Stimulated activated CD8-positive, alpha-beta memory T cell treated with anti-CD3 and anti-CD28 coated beads, Interleukin-15, amount 100 ng/mL, for 1 hour (primary cell): ENCODE measurements around the gene TRAM2.

Source experiments
- DNase-seq: peaks from one replicate; pipeline ENCODE4 v3.0.0-alpha.2; 2020; ENCODE audit warnings: low read depth

Gene TRAM2

GRCh38 chr6:52509281-52510212, 67.3 kb downstream of the TRAM2 start:
- no peak for DNase-seq

- no peak for DNase-seq
Measured at GRCh38 chr6:52508261-52508739, 68.6 kb downstream of the TRAM2 start.

- no peak for DNase-seq
Measured at GRCh38 chr6:52507557-52508260, 69.2 kb downstream of the TRAM2 start.

GRCh38 chr6:52506476-52506875, 70.4 kb downstream of the TRAM2 start:
- no peak for DNase-seq

- no peak for DNase-seq
Measured at GRCh38 chr6:52505726-52506409, 71.0 kb downstream of the TRAM2 start.

GRCh38 chr6:52504782-52505136, 72.1 kb downstream of the TRAM2 start:
- no peak for DNase-seq

GRCh38 chr6:52503851-52504781, 72.7 kb downstream of the TRAM2 start:
- no peak for DNase-seq

- no peak for DNase-seq
Measured at GRCh38 chr6:52503323-52503747, 73.5 kb downstream of the TRAM2 start.

GRCh38 chr6:52502306-52503029, 74.4 kb downstream of the TRAM2 start:
- no peak for DNase-seq

GRCh38 chr6:52500238-52501129, 76.4 kb downstream of the TRAM2 start:
- no peak for DNase-seq

GRCh38 chr6:52499681-52500236, 77.1 kb downstream of the TRAM2 start:
- DNase-seq, result no peak

- no peak for DNase-seq
Measured at GRCh38 chr6:52499026-52499425, 77.8 kb downstream of the TRAM2 start.

GRCh38 chr6:52498538-52499017, 78.3 kb downstream of the TRAM2 start:
- no peak for DNase-seq

- no peak for DNase-seq
Measured at GRCh38 chr6:52497652-52498408, 79.0 kb downstream of the TRAM2 start.

- no peak for DNase-seq
Measured at GRCh38 chr6:52496631-52497030, 80.2 kb downstream of the TRAM2 start.

- DNase-seq, result no peak
Measured at GRCh38 chr6:52495922-52496321, 80.9 kb downstream of the TRAM2 start.

- DNase-seq, result no peak
Measured at GRCh38 chr6:52494298-52495072, 82.4 kb downstream of the TRAM2 start.

- no peak for DNase-seq
Measured at GRCh38 chr6:52493669-52494068, 83.2 kb downstream of the TRAM2 start.
